Neuronal stem cell (in vitro differentiated cells): ENCODE data around the gene RFXANK.

ENCODE experiments used
- DNase-seq: peaks from one replicate; pipeline ENCODE4 v3.0.0-alpha.2; 2013; ENCODE audit warnings: low spot score
- H2AFZ ChIP-seq: one replicate; pipeline ENCODE4 v1.6.1; 2013; ENCODE audit warnings: mild to moderate bottlenecking, low read length, inconsistent platforms
- H2AK5ac ChIP-seq: 2 replicates; pipeline ENCODE4 v1.6.1; 2013; ENCODE audit warnings: low read depth, mild to moderate bottlenecking, inconsistent platforms, low read length, moderate library complexity, mixed read lengths
- H2BK120ac ChIP-seq: 2 replicates; pipeline ENCODE4 v1.6.1; 2013; ENCODE audit warnings: low read depth, mild to moderate bottlenecking, inconsistent platforms, low read length, moderate library complexity, mixed read lengths
- H2BK12ac ChIP-seq: one replicate; pipeline ENCODE4 v1.6.1; 2013; ENCODE audit warnings: low read length, inconsistent platforms
- H2BK15ac ChIP-seq: 2 replicates; pipeline ENCODE4 v1.6.1; 2013; ENCODE audit warnings: mild to moderate bottlenecking, low read length, inconsistent platforms, mixed read lengths
- H2BK5ac ChIP-seq: one replicate; pipeline ENCODE4 v1.6.1; 2013; ENCODE audit warnings: inconsistent platforms, mild to moderate bottlenecking, low read length, moderate library complexity
- H3K14ac ChIP-seq: one replicate; pipeline ENCODE4 v1.6.1; 2013; ENCODE audit warnings: low read length, inconsistent platforms
- H3K18ac ChIP-seq: 2 replicates; pipeline ENCODE4 v1.6.1; 2013; ENCODE audit warnings: low read length, inconsistent platforms
- H3K23ac ChIP-seq: 2 replicates; pipeline ENCODE4 v1.6.1; 2013; ENCODE audit warnings: low read depth, mild to moderate bottlenecking, mixed read lengths, low read length, inconsistent platforms; ENCODE audit not compliant: poor library complexity
- H3K27ac ChIP-seq: replicated peaks from 3 replicates; pipeline ENCODE4 v1.5.1; 2013; ENCODE audit warnings: low read length, inconsistent platforms
- H3K27me3 ChIP-seq, 3 experiments: 2 replicates each; pipeline ENCODE4 v1.6.1; 2013; ENCODE audit warnings: low read length in 3 of 3, mild to moderate bottlenecking in 2 of 3, inconsistent platforms in 1 of 3, low read depth in 1 of 3, mixed read lengths in 1 of 3, moderate library complexity in 1 of 3; ENCODE audit not compliant: control insufficient read depth in 3 of 3, insufficient read depth in 3 of 3
- H3K36me3 ChIP-seq, 2 donors: replicated peaks in 1 of 2; 2 replicates each; pipeline ENCODE4 v1.6.1; 2013; ENCODE audit warnings: low read length in 2 of 2; ENCODE audit not compliant: control insufficient read depth in 2 of 2, insufficient read depth in 2 of 2
- H3K4ac ChIP-seq: 2 replicates; pipeline ENCODE4 v1.6.1; 2013; ENCODE audit warnings: inconsistent platforms, mild to moderate bottlenecking, low read length, moderate library complexity
- H3K4me1 ChIP-seq, 2 donors: 1 replicate in 1 of 2; 2 replicates in 1 of 2; pipeline ENCODE4 v1.6.1; 2013; ENCODE audit warnings: low read length in 2 of 2, low read depth in 1 of 2; ENCODE audit not compliant: control insufficient read depth in 2 of 2, insufficient read depth in 1 of 2
- H3K4me2 ChIP-seq: one replicate; pipeline ENCODE4 v1.6.1; 2013; ENCODE audit warnings: mild to moderate bottlenecking, low read length, inconsistent platforms; ENCODE audit not compliant: insufficient read depth, poor library complexity, severe bottlenecking
- H3K4me3 ChIP-seq, 2 donors: 2 replicates each; pipeline ENCODE4 v1.5.1; 2013; ENCODE audit warnings: low read length in 2 of 2, mild to moderate bottlenecking in 2 of 2, inconsistent platforms in 1 of 2, moderate library complexity in 1 of 2
- H3K79me1 ChIP-seq: one replicate; pipeline ENCODE4 v1.6.1; 2013; ENCODE audit warnings: low read depth, mild to moderate bottlenecking, inconsistent platforms, low read length, moderate library complexity
- H3K9ac ChIP-seq: one replicate; pipeline ENCODE4 v1.6.1; 2013; ENCODE audit warnings: mild to moderate bottlenecking, low read depth, low read length, inconsistent platforms; ENCODE audit not compliant: poor library complexity
- H3K9me3 ChIP-seq, 2 donors: replicated peaks in 1 of 2; 2 replicates each; pipeline versions ENCODE3 to v1.6.1; 2013; ENCODE audit warnings: low read length in 2 of 2, mild to moderate bottlenecking in 2 of 2, inconsistent platforms in 1 of 2, low read depth in 1 of 2, mixed read lengths in 1 of 2, moderate library complexity in 1 of 2; ENCODE audit not compliant: control insufficient read depth in 2 of 2, insufficient read depth in 1 of 2
- H4K8ac ChIP-seq: one replicate; pipeline ENCODE4 v1.6.1; 2013; ENCODE audit warnings: low read depth, mild to moderate bottlenecking, inconsistent platforms, low read length, moderate library complexity
- H4K91ac ChIP-seq: one replicate; pipeline ENCODE4 v1.6.1; 2013; ENCODE audit warnings: low read length, low read depth, mild to moderate bottlenecking, inconsistent platforms; ENCODE audit not compliant: poor library complexity
- WGBS, 2 donors: extraction: QIAGEN DNeasy Blood & Tissue Kit; methylation state at CpG; one replicate each; pipeline ENCODE4 v1.1.7; 2013; ENCODE audit warnings: missing lambda C conversion rate in 2 of 2, mixed read lengths in 1 of 2; ENCODE audit not compliant: insufficient read length in 2 of 2, insufficient replicate concordance in 1 of 2; ENCODE audit errors: extremely low coverage in 2 of 2; 5-methylcytosine and 5-hydroxymethylcytosine counted together

Gene RFXANK

DNA sequence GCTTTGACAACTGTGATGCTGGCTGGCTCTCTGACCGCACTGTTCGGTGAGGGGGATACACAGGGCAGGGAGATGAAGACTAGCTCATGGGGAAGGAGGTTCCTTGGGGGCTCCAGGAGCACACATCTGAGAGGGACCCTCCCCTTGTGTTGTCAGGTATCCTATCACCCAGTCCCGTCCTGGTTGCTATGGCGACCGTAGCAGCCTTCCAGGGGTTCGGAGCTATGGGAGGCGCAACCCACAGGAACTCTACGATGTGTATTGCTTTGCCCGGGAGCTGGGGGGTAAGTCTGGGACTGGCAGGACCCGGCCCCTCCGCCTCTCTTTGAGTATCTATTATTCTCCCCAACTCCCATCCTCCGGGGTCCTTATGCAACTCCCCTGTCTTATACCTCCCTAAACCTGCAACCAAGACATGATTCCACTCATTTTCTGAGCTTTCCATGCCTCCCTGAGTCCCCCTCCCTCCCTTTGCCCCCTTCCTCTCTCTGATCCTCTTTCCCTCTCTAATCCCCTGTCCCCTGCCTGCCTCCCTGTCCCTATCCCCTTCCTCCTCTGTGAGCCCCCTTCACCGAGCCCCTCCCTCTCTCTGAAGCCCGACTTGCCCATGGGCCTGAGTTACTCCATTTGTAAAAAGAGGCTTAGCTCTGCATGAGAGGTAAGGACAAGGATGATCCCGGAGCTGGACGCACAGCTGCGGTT lies 32.2 kb downstream of the RFXANK start:
- H4K91ac ChIP-seq = no peak overlapping the region
- peak overlapping the region; percentile 6 for H2BK12ac ChIP-seq
- no peak overlapping the region for H2BK120ac ChIP-seq
- H3K79me1 ChIP-seq = peaks cover 6% of the 10 kb centered on the region
- peaks cover 0 to 1% of the 10 kb centered on the region in 2 donors for H3K4me1 ChIP-seq
- H3K9ac ChIP-seq = peak overlapping the region; percentile 67
- peaks cover 0 to 16% (median 0%) of the 10 kb centered on the region in 3 experiments for H3K27me3 ChIP-seq
- peak overlapping the region; percentile 71 for H3K18ac ChIP-seq
- H2BK15ac ChIP-seq = no peak overlapping the region
- H3K23ac ChIP-seq = peak overlapping the region; percentile 95
- H3K4ac ChIP-seq = no peak overlapping the region
- no CpG with 5 or more reads among the region's 17 CpGs for WGBS, 2 donors
- H2AK5ac ChIP-seq = no peak overlapping the region
- peaks cover 0 to 69% of the 10 kb centered on the region in 2 donors for H3K36me3 ChIP-seq
- peaks cover 0 to 7% of the 10 kb centered on the region in 2 donors for H3K9me3 ChIP-seq
- no peak overlapping the region for H2BK5ac ChIP-seq
- H3K27ac ChIP-seq = no peak overlapping the region
- peak overlapping the region; percentile 62 for H3K4me2 ChIP-seq
- H2AFZ ChIP-seq = no peak overlapping the region
- H3K14ac ChIP-seq = peak overlapping the region; percentile 64
- no peak overlapping the region for H4K8ac ChIP-seq
- DNase-seq = no peak
- peak overlapping the region in 1 of 2 donors; percentile 73 for H3K4me3 ChIP-seq

DNA sequence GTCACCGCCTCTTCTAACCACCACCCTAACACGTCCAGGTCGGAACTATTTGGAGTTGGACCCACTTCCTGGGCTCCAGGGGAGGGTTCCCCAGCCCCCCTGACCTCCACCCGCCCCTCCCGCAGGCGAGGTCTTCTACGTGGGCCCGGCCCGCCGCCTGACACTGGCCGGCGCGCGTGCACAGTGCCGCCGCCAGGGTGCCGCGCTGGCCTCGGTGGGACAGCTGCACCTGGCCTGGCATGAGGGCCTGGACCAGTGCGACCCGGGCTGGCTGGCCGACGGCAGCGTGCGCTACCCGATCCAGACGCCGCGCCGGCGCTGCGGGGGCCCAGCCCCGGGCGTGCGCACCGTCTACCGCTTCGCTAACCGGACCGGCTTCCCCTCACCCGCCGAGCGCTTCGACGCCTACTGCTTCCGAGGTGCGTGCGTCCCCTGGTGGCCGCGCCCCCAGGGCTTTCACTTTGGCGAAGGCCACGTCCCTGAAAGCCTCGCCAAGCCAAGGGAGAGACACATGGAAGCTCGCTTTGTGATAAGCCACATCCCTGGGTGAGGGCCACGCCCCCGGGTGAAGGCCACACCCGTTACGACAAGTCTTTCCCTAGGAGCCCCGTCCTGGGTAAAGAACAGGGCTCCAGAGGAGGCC lies 32.9 kb downstream of the RFXANK start:
- Histone ChIP-seq H2BK15ac (no peak overlapping the region), H3K4ac (no peak overlapping the region), H3K27ac (no peak overlapping the region), H3K4me2 (peak overlapping the region; percentile 62), H3K79me1 (peaks cover 6% of the 10 kb centered on the region), H2BK5ac (no peak overlapping the region), H3K9ac (peak overlapping the region; percentile 67), H3K36me3 (peaks cover 0 to 67% of the 10 kb centered on the region in 2 donors), H3K4me1 (peaks cover 0 to 1% of the 10 kb centered on the region in 2 donors), H3K4me3 (peak overlapping the region in 1 of 2 donors; percentile 73), H2AK5ac (peak overlapping the region; percentile 89), H3K9me3 (peaks cover 0 to 7% of the 10 kb centered on the region in 2 donors), H4K91ac (no peak overlapping the region), H2BK120ac (no peak overlapping the region), H3K18ac (peak overlapping the region; percentile 71), H2AFZ (no peak overlapping the region), H3K23ac (peak overlapping the region; percentile 95), H3K14ac (peak overlapping the region; percentile 64), H4K8ac (no peak overlapping the region), H3K27me3 (peaks cover 0 to 16% (median 0%) of the 10 kb centered on the region in 3 experiments), H2BK12ac (peak overlapping the region; percentile 6)
- no CpG with 5 or more reads among the region's 59 CpGs for WGBS, 2 donors
- peak; percentile 65 for DNase-seq

DNA sequence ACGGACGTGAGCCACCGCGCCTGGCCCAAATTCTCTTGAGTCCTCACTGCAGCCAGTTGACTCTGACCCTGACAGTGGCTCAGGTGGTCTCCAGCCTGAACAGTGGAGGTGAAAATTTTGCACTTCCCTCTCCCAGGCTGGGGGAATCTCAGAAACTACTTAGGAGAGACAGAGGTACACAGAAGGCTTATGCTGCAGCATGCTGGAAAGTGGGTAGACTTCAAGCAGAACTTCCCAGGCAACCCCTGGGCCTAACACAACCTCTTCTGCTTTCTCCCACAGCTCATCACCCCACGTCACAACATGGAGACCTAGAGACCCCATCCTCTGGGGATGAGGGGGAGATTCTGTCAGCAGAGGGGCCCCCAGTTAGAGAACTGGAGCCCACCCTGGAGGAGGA lies 34.1 kb downstream of the RFXANK start:
- Histone ChIP-seq H3K9me3 (peaks cover 0 to 7% of the 10 kb centered on the region in 2 donors), H3K23ac (no peak overlapping the region), H3K27ac (no peak overlapping the region), H3K27me3 (peaks cover 0 to 16% (median 0%) of the 10 kb centered on the region in 3 experiments), H3K36me3 (peaks cover 0 to 66% of the 10 kb centered on the region in 2 donors), H3K4me3 (no peak overlapping the region), H2BK5ac (peak overlapping the region; percentile 75), H3K4me2 (no peak overlapping the region), H4K91ac (no peak overlapping the region), H3K9ac (no peak overlapping the region), H3K14ac (no peak overlapping the region), H3K79me1 (peaks cover 6% of the 10 kb centered on the region), H4K8ac (no peak overlapping the region), H2BK12ac (no peak overlapping the region), H2AFZ (no peak overlapping the region), H3K4ac (no peak overlapping the region), H2BK15ac (no peak overlapping the region), H2AK5ac (no peak overlapping the region), H3K4me1 (peaks cover 0 to 1% of the 10 kb centered on the region in 2 donors), H3K18ac (no peak overlapping the region), H2BK120ac (no peak overlapping the region)
- no CpG with 5 or more reads among the region's 5 CpGs for WGBS, 2 donors
- no peak for DNase-seq

DNA sequence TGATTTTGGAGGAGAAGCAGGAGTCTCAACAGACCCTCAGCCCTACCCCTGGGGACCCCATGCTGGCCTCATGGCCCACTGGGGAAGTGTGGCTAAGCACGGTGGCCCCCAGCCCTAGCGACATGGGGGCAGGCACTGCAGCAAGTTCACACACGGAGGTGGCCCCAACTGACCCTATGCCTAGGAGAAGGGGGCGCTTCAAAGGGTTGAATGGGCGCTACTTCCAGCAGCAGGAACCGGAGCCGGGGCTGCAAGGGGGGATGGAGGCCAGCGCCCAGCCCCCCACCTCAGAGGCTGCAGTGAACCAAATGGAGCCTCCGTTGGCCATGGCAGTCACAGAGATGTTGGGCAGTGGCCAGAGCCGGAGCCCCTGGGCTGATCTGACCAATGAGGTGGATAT lies 34.6 kb downstream of the RFXANK start:
- no peak overlapping the region for H3K23ac ChIP-seq
- no peak overlapping the region for H2BK15ac ChIP-seq
- WGBS, 2 donors = no CpG with 5 or more reads among the region's 10 CpGs
- H3K27ac ChIP-seq = no peak overlapping the region
- peaks cover 0 to 65% of the 10 kb centered on the region in 2 donors for H3K36me3 ChIP-seq
- H3K9me3 ChIP-seq = peaks cover 0 to 7% of the 10 kb centered on the region in 2 donors
- H3K4ac ChIP-seq = no peak overlapping the region
- H2AFZ ChIP-seq = no peak overlapping the region
- peaks cover 0 to 16% (median 0%) of the 10 kb centered on the region in 3 experiments for H3K27me3 ChIP-seq
- DNase-seq = no peak
- H2BK12ac ChIP-seq = peak overlapping the region; percentile 58
- peaks cover 6% of the 10 kb centered on the region for H3K79me1 ChIP-seq
- H3K4me2 ChIP-seq = no peak overlapping the region
- no peak overlapping the region for H4K8ac ChIP-seq
- no peak overlapping the region for H3K9ac ChIP-seq
- peak overlapping the region; percentile 75 for H2BK5ac ChIP-seq
- H2AK5ac ChIP-seq = no peak overlapping the region
- H3K4me1 ChIP-seq = peaks cover 0 to 1% of the 10 kb centered on the region in 2 donors
- H3K14ac ChIP-seq = no peak overlapping the region
- no peak overlapping the region for H4K91ac ChIP-seq
- no peak overlapping the region for H3K18ac ChIP-seq
- H3K4me3 ChIP-seq = no peak overlapping the region
- no peak overlapping the region for H2BK120ac ChIP-seq
